Measurements from ENCODE around the gene RASSF10.

Gene RASSF10

DNA sequence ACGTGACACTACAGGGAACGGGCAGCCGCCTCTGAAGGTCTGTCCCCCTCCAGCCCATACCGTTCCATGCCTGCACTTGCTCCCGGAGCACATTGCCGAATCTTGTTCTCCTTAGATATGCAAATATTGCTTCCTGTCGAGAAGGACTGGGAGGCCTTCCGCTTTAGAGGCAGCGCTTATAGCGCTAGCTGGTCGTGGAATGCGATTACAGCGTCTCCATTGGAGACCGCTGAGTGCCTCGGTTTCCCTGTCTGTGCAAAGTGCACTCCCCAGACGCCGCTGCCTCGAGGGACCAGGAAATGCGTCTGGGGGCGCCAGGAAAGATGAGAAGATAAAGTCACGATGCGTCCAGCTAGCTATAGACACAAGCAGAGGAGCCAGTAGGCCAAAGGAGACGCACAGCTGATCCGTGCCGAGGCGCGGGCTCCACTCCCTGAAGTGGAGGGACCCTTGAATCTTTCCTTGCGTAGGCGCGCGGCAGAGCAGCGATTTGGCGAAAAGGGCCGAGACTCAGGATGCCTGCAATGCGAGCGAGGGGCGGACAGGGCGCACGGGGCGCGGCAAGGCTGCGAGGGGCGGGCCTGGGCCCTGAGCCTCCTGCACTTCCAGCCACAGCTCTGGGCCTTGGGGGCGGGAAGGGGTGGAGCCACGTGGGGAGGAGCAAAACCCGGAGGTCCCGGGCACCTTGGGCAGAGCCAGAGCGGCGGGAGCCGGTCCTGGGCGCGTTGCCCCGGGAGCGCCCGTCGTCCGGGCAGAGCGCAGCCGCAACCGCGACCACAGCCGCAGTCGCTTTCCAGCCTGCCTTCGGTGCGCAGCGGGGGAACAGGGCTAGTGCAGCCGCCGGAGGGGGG, at the start of gene RASSF10:
Gene RASSF10, plus strand, starts transcription at position 692 of the 851 bp plus-strand sequence. CDS start 261 bp downstream, outside the sequence.
- DNase-seq = peak; percentile 35

DNA sequence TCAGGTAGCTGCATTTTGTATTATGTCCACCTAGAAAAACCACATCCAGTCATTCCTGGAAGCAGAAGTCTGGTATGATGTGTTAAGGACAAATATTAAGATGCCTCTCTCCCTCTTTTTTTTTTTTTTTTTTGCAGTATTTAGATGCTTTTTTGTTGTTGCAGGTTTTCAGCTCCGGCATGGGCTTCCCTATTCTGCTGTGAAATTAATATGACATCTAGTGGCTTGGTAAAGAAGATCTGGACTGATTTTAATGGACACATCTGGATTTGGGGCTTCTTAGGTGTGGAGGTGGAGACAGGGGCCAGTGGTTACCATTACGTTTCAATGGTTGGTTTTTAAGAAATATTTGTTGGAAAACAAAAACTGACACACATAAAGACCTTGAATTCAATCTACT, 47.5 kb upstream of the RASSF10 start:
- DNase-seq = no peak

GRCh38 chr11:12962306-12962705, 46.8 kb upstream of the RASSF10 start:
- DNase-seq = no peak

DNA sequence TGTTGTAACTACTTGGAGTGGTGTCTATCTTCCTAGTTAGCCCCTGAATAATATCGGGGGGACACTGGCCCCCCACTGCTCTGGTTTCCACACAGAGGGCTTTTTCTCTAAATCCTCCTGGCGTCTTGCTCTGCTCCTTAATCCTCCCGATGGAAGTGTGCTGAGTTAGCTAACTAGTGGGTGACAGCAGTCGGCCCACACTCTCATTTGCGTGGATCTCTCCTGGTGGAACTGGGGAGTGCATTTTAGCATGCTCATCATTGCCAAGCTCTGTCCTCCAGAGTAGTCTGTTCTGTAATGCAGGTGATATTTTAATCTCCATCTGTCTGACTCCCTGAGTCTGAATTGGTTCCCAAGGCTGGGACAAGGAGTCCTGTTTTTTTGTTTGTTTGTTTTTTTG, 46.1 kb upstream of the RASSF10 start:
- no peak for DNase-seq

DNA sequence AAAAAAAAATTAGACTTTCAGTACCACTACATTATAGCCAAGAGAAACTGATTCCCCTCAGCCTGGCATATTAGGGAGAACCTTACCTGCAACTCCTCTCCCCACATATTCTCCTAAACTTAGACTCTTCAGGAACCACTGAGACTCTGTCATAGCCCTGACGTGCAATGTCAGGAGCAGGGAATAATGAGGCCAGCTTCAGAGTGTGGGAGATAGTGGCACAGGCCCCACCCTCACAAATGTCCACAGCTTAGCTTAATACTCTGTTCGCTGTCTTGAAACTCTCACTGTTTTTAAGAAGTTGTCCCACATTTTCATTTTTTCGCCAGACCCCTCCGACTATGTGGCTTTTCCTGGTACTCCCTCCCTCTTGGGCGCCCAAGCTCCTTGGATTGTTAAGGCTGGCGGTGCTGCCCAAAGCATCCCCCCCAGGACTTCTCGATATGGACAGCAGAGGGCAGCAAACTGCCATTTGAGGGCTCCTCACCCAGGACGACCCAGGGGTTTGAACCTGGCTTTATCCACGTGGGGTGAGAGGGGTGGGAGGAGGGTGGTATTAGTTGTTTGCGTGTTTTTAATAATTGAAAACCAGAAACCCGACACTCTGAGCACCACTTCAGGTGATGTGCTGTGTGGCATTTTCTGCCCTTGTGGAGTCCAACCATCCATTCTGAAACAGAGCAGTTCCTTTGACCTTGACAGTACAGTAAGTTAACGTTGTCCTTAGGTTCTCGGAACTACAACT, 45.2 kb upstream of the RASSF10 start:
- peak; percentile 69 for DNase-seq

GRCh38 chr11:12964650-12965049, 44.5 kb upstream of the RASSF10 start:
- DNase-seq = no peak

DNA sequence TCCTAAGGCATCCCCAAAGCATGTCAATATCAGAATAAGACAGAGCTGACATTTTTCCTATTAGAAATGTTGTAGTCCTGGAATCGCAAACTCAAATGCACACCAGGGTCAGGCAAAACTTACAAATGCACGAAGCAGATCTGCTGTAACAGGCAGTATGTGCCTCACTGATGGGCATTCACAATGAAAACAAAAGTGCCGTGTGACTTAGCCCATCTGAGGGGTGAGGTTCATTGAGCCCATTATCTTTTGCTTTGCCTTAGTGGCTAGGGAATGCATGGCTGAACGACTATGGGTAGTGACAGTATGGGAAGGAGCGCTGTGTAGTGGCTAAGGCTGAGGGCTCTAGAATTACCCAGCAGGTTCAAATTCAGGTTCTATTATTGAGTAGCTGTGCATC, 43.1 kb upstream of the RASSF10 start:
- no peak for DNase-seq

- DNase-seq = no peak
Measured at GRCh38 chr11:12968101-12968500, 41.0 kb upstream of the RASSF10 start.

- no peak for DNase-seq
Measured at GRCh38 chr11:12968826-12969225, 40.3 kb upstream of the RASSF10 start.

GRCh38 chr11:12971955-12972354, 37.2 kb upstream of the RASSF10 start:
- DNase-seq = no peak

- no peak for DNase-seq
Measured at GRCh38 chr11:12973528-12974181, 35.5 kb upstream of the RASSF10 start.

GRCh38 chr11:12975195-12975594, 33.9 kb upstream of the RASSF10 start:
- DNase-seq = no peak

GRCh38 chr11:12979928-12980689, 29.0 kb upstream of the RASSF10 start:
- no peak for DNase-seq

GRCh38 chr11:12981676-12982522, 27.2 kb upstream of the RASSF10 start:
- no peak for DNase-seq

GRCh38 chr11:12983336-12983735, 25.8 kb upstream of the RASSF10 start:
- no peak for DNase-seq

- no peak for DNase-seq
Measured at GRCh38 chr11:12986194-12986898, 22.8 kb upstream of the RASSF10 start.

- DNase-seq = no peak
Measured at GRCh38 chr11:12989428-12990161, 19.5 kb upstream of the RASSF10 start.

DNA sequence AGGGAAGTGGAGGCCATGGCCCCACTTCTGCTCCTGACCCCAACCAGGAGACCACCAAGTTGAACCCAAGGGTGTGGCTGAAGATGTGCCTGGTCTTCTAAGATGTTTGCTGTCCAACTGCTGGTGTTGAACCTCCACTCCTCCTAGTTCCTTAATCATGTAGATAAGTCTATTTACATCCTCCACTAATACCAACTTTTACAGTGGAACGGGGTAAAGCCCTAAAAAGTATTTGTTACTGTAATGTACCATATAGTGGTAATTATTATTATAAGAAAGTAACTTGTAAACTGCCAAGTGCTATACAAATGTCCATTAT, 19.0 kb upstream of the RASSF10 start:
- DNase-seq = no peak

GRCh38 chr11:12991426-12991825, 17.7 kb upstream of the RASSF10 start:
- no peak for DNase-seq

DNA sequence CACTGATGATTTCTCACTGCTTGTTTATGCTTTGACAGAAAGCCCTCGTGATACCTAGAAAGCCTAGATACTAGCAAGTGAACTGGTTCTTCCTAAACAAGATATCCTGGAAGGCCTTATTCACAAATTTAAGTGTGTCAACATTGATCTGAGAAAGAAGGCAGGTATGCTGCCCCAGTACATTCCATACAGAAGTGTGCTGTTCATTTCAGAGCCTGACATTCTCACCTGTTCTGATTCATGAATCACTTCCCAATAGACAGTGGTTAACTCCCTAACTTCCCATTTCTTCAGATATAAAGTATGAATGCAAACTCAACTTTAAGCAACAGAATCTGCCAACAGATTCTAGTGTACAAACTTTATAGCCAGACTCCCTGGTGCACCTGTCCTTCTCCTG, 15.5 kb upstream of the RASSF10 start:
- no peak for DNase-seq

DNA sequence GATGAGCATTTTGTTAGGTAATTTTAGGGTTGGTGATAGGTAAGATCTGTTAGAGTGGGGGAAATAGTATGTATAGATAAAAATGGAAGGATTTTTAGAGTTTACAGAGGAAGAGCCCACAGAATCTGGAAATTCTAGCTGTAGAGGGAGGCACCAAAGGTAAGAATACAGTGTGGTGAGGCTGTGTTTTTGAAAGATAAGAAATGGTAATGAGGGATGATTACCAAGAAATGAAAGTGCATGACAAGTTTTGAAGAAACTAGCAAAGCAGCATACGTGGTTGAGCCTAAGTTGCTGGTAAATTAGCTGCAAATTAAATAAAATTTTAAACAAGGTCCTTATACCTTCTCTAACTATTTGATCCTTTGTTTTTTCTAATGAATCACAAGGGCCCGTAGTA, 14.6 kb upstream of the RASSF10 start:
- no peak for DNase-seq
